Measurements from ENCODE around the gene ACVR1B. TPM values are rescaled to one million over a fixed set of nuclear protein-coding genes. Genes with fewer than 3 reads are reported as not detected.
A peak's percentile ranks its signal among the peaks of the same experiment; 100 is the strongest.

Gene ACVR1B
- total RNA-seq, 1 donor from 2014 or later, result 18.7 TPM

GRCh38 chr12:51942501-51943000 is 8.9 kb upstream of the ACVR1B start:
- H3K27ac ChIP-seq, result no peak overlapping the region
- TF ChIP-seq CTCF (IDR thresholded peaks at IDR 0.05), result no peak
- intact Hi-C loops (cut with DNase I), result no loop called here
- H3K27me3 ChIP-seq, result no peaks in the 10 kb centered on the region
- peaks cover 0 to 10% of the 10 kb centered on the region in 2 donors for H3K4me1 ChIP-seq
- peak in 1 of 2 donors; percentile 55 for DNase-seq (ENCODE audit: low spot score in 2 of 2)
- H3K4me3 ChIP-seq, result no peak overlapping the region
- H3K36me3 ChIP-seq, result no peaks in the 10 kb centered on the region
- H3K9me3 ChIP-seq, result peaks cover 0 to 13% of the 10 kb centered on the region in 2 donors

- H3K36me3 ChIP-seq, result no peaks in the 10 kb centered on the region
- no peak for TF ChIP-seq CTCF (IDR thresholded peaks at IDR 0.05)
- no peaks in the 10 kb centered on the region for H3K27me3 ChIP-seq
- H3K9me3 ChIP-seq, result peaks cover 0 to 13% of the 10 kb centered on the region in 2 donors
- peaks cover 0 to 10% of the 10 kb centered on the region in 2 donors for H3K4me1 ChIP-seq
- intact Hi-C loops (cut with DNase I), result no loop called here
- no peak overlapping the region for H3K4me3 ChIP-seq
- H3K27ac ChIP-seq, result no peak overlapping the region
- DNase-seq (ENCODE audit: low spot score in 2 of 2), result peak in 1 of 2 donors; percentile 12
Measured at GRCh38 chr12:51943346-51943745, 8.2 kb upstream of the ACVR1B start.

GRCh38 chr12:51944608-51945233 is 6.8 kb upstream of the ACVR1B start:
- DNase-seq (ENCODE audit: low spot score in 2 of 2), result no peak
- Histone ChIP-seq H3K27me3 (no peaks in the 10 kb centered on the region), H3K4me1 (peaks cover 0 to 10% of the 10 kb centered on the region in 2 donors), H3K4me3 (no peak overlapping the region), H3K9me3 (peaks cover 0 to 13% of the 10 kb centered on the region in 2 donors), H3K27ac (no peak overlapping the region), H3K36me3 (no peaks in the 10 kb centered on the region)
- intact Hi-C loops (cut with DNase I), result no loop called here
- no peak for TF ChIP-seq CTCF (IDR thresholded peaks at IDR 0.05)

GRCh38 chr12:51947246-51947996 is 4.1 kb upstream of the ACVR1B start:
- no peak for TF ChIP-seq CTCF (IDR thresholded peaks at IDR 0.05)
- DNase-seq (ENCODE audit: low spot score in 2 of 2), result peak in 1 of 2 donors; percentile 18
- Histone ChIP-seq H3K9me3 (peaks cover 0 to 13% of the 10 kb centered on the region in 2 donors), H3K4me3 (no peak overlapping the region), H3K36me3 (no peaks in the 10 kb centered on the region), H3K27ac (no peak overlapping the region), H3K4me1 (no peaks in the 10 kb centered on the region), H3K27me3 (no peaks in the 10 kb centered on the region)
- intact Hi-C loops (cut with DNase I), result no loop called here

GRCh38 chr12:51948066-51948465 is 3.4 kb upstream of the ACVR1B start:
- H3K4me1 ChIP-seq, result peaks cover 0 to 2% of the 10 kb centered on the region in 2 donors
- DNase-seq (ENCODE audit: low spot score in 2 of 2), result peak in 1 of 2 donors; percentile 52
- TF ChIP-seq CTCF (IDR thresholded peaks at IDR 0.05), result no peak

More at GRCh38 chr12:51948066-51948465, 3.4 kb upstream of the ACVR1B start:
- H3K4me3 ChIP-seq, result no peak overlapping the region
- H3K36me3 ChIP-seq, result no peaks in the 10 kb centered on the region
- no peaks in the 10 kb centered on the region for H3K27me3 ChIP-seq
- intact Hi-C loops (cut with DNase I), result no loop called here
- H3K27ac ChIP-seq, result no peak overlapping the region
- peaks cover 0 to 13% of the 10 kb centered on the region in 2 donors for H3K9me3 ChIP-seq

Data from ascending aorta (tissue), 2 donors.